A549 treated with GW870086 at 1 μM for 4 hours (cell line): ENCODE measurements around the gene HBM. TPM values are rescaled to one million over a fixed set of nuclear protein-coding genes. Genes with fewer than 3 reads are reported as not detected.

Experiments
- total RNA-seq: library from RNA; stranded (reverse); fragments of 200-300 nt; extraction: Qiagen RNA extraction; gene quantifications from 5 replicates; pipeline ENCODE4 v1.2.3, GENCODE V29; 2022; ENCODE audit warnings: low read depth

HBM gene
- total RNA-seq = not detected in 5 replicates

GRCh38 chr16:165539-166374 lies at the start of gene HBM:
HBM (plus strand) TSS chr16:165978; CDS start chr16:165998, 20 bp downstream.

GRCh38 chr16:152141-153128 lies 13.3 kb upstream of the HBM start, which contains the start of gene HBZ:
HBZ (plus strand) TSS chr16:152644; CDS start chr16:152910, 266 bp downstream.

GRCh38 chr16:172374-172941 lies 6.7 kb downstream of the HBM start, which contains the start of gene HBA2:
HBA2 (plus strand) TSS chr16:172876; CDS start chr16:172913, 37 bp downstream.

GRCh38 chr16:176477-177382 lies 11.0 kb downstream of the HBM start, which contains the start of gene HBA1:
HBA1 (plus strand) TSS chr16:176680; CDS start chr16:176717, 37 bp downstream.

GRCh38 chr16:180101-180675 lies 14.4 kb downstream of the HBM start, which contains the start of gene HBQ1:
HBQ1 (plus strand) TSS chr16:180459; CDS start chr16:180487, 28 bp downstream.

Other genes starting within 250 kb of the HBM start
- gene POLR3K, start 112.4 kb upstream of the HBM start, total RNA-seq = 33.2 to 39.5 TPM (median 36.1 TPM) in 5 replicates
- 60.1 to 79.1 TPM (median 71.3 TPM) in 5 replicates for gene SNRNP25, start 112.2 kb upstream of the HBM start, total RNA-seq
- 21.0 to 29.2 TPM (median 26.3 TPM) in 5 replicates for gene RHBDF1, start 93.3 kb upstream of the HBM start, total RNA-seq
- gene MPG, start 87.8 kb upstream of the HBM start, total RNA-seq = 60.5 to 76.5 TPM (median 71.6 TPM) in 5 replicates
- gene NPRL3, start 27.3 kb upstream of the HBM start, total RNA-seq = 21.2 to 28.4 TPM (median 26.7 TPM) in 5 replicates
- not detected in 5 replicates for gene HBZ, start 13.3 kb upstream of the HBM start, total RNA-seq
- gene HBA2, start 6.9 kb downstream of the HBM start, total RNA-seq = 0.63 to 1.4 TPM in 2 of 5 replicates, not detected in the others
- 0.48 to 2.0 TPM (median 1.4 TPM) in 5 replicates for gene HBA1, start 10.7 kb downstream of the HBM start, total RNA-seq
- gene HBQ1, start 14.5 kb downstream of the HBM start, total RNA-seq = 6.0 to 9.4 TPM (median 6.9 TPM) in 5 replicates
- 41.6 to 48.8 TPM (median 45.7 TPM) in 5 replicates for gene LUC7L, start 63.5 kb downstream of the HBM start, total RNA-seq
- 40.6 to 50.1 TPM (median 47.8 TPM) in 5 replicates for gene FAM234A, start 68.8 kb downstream of the HBM start, total RNA-seq
- 3.9 to 5.5 TPM (median 5.0 TPM) in 5 replicates for gene RGS11, start 110.0 kb downstream of the HBM start, total RNA-seq
- gene ARHGDIG, start 114.6 kb downstream of the HBM start, total RNA-seq = 1.7 to 3.2 TPM (median 2.5 TPM) in 5 replicates
- gene PDIA2, start 117.2 kb downstream of the HBM start, total RNA-seq = 0.18 to 0.51 TPM (median 0.44 TPM) in 5 replicates
- 27.7 to 34.1 TPM (median 31.6 TPM) in 5 replicates for gene AXIN1, start 186.7 kb downstream of the HBM start, total RNA-seq
- gene MRPL28, start 204.6 kb downstream of the HBM start, total RNA-seq = 114 to 136 TPM (median 133 TPM) in 5 replicates
- gene PGAP6, start 216.0 kb downstream of the HBM start, total RNA-seq = 26.6 to 39.6 TPM (median 35.5 TPM) in 5 replicates
- gene NME4, start 231.2 kb downstream of the HBM start, total RNA-seq = 291 to 435 TPM (median 419 TPM) in 5 replicates
- 21.2 to 29.8 TPM (median 27.7 TPM) in 5 replicates for gene DECR2, start 235.9 kb downstream of the HBM start, total RNA-seq